Measurements from ENCODE around the gene PLPP4. TPM values are rescaled to one million over a fixed set of nuclear protein-coding genes. Genes with fewer than 3 reads are reported as not detected.

Gene PLPP4
- total and polyA plus RNA-seq, 11 donors: 0.29 TPM; not detected in 10

- DNase-seq: no peak
- no peak overlapping the region for H3K4me3 ChIP-seq
- peaks cover 17 to 67% (median 36%) of the 10 kb centered on the region in 9 donors for H3K27me3 ChIP-seq
- 55 to 66% (median 61%) methylated on average over 4 of the region's 4 CpGs for WGBS, 4 donors
- peaks cover 0 to 23% (median 4%) of the 10 kb centered on the region in 12 donors for H3K4me1 ChIP-seq
- no peak overlapping the region for H3K27ac ChIP-seq
- no peaks in the 10 kb centered on the region for H3K36me3 ChIP-seq
- TF ChIP-seq, protein P1, sequence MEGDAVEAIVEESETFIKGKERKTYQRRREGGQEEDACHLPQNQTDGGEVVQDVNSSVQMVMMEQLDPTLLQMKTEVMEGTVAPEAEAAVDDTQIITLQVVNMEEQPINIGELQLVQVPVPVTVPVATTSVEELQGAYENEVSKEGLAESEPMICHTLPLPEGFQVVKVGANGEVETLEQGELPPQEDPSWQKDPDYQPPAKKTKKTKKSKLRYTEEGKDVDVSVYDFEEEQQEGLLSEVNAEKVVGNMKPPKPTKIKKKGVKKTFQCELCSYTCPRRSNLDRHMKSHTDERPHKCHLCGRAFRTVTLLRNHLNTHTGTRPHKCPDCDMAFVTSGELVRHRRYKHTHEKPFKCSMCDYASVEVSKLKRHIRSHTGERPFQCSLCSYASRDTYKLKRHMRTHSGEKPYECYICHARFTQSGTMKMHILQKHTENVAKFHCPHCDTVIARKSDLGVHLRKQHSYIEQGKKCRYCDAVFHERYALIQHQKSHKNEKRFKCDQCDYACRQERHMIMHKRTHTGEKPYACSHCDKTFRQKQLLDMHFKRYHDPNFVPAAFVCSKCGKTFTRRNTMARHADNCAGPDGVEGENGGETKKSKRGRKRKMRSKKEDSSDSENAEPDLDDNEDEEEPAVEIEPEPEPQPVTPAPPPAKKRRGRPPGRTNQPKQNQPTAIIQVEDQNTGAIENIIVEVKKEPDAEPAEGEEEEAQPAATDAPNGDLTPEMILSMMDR (IDR thresholded peaks at IDR 0.05): no peak
- TF ChIP-seq POLR2A (IDR thresholded peaks at IDR 0.05): no peak
- no peak for ATAC-seq
- no peaks in the 10 kb centered on the region for H3K9me3 ChIP-seq
- intact Hi-C loops (cut with DNase I): no loop called here
Observed at GRCh38 chr10:120458432-120458831, 1.4 kb downstream of the PLPP4 start.

GRCh38 chr10:120459185-120459584 is 2.2 kb downstream of the PLPP4 start:
- Histone ChIP-seq H3K27me3 (peaks cover 17 to 67% (median 36%) of the 10 kb centered on the region in 9 donors), H3K4me1 (peaks cover 0 to 23% (median 4%) of the 10 kb centered on the region in 12 donors), H3K36me3 (no peaks in the 10 kb centered on the region), H3K9me3 (no peaks in the 10 kb centered on the region), H3K27ac (no peak overlapping the region), H3K4me3 (no peak overlapping the region)
- no peak for TF ChIP-seq POLR2A (IDR thresholded peaks at IDR 0.05)
- TF ChIP-seq, protein P1 (IDR thresholded peaks at IDR 0.05): no peak
- intact Hi-C loops (cut with DNase I): no loop called here
- WGBS, 4 donors: 23 to 40% (median 27%) methylated on average over 5 of the region's 5 CpGs
- ATAC-seq (no peak), DNase-seq (no peak)

- Histone ChIP-seq H3K4me3 (no peak overlapping the region), H3K36me3 (no peaks in the 10 kb centered on the region), H3K27me3 (peaks cover 17 to 67% (median 36%) of the 10 kb centered on the region in 9 donors), H3K9me3 (no peaks in the 10 kb centered on the region), H3K27ac (no peak overlapping the region), H3K4me1 (peaks cover 0 to 23% (median 4%) of the 10 kb centered on the region in 12 donors)
- 43 to 93% (median 81%) methylated on average over 1 of the region's 1 CpG for WGBS, 4 donors
- no peak for ATAC-seq
- DNase-seq: no peak
- TF ChIP-seq, protein P1 (IDR thresholded peaks at IDR 0.05): no peak
- TF ChIP-seq POLR2A (IDR thresholded peaks at IDR 0.05): no peak
- intact Hi-C loops (cut with DNase I): no loop called here
Observed at GRCh38 chr10:120460186-120460585, 3.2 kb downstream of the PLPP4 start.

DNA sequence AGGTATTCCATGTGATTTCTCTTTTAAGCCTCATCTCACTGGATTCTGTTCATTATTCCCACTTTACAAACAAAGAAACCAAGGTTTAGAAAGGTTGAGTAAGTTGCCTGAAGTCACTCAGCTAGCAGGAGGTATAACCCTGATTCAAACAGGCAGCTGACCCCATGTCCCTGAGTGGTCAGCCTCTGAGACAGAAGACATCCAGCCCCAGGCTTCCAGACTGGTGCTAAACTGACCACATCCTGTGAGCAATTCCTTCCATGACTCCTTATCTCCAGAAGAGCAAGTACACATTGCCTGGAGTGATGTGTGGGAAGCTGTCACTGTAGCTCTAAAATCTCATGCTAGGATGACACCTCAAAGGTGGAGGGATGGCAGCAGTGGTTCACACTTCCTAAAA is 3.7 kb downstream of the PLPP4 start:
- Histone ChIP-seq H3K4me1 (peaks cover 0 to 23% (median 4%) of the 10 kb centered on the region in 12 donors), H3K27me3 (peaks cover 17 to 65% (median 36%) of the 10 kb centered on the region in 9 donors), H3K27ac (no peak overlapping the region), H3K4me3 (no peak overlapping the region), H3K36me3 (no peaks in the 10 kb centered on the region), H3K9me3 (no peaks in the 10 kb centered on the region)
- TF ChIP-seq POLR2A (IDR thresholded peaks at IDR 0.05): no peak
- TF ChIP-seq, protein P1 (IDR thresholded peaks at IDR 0.05): no peak
- no peak for DNase-seq
- no peak for ATAC-seq
- intact Hi-C loops (cut with DNase I): no loop called here
